Esophagus muscularis mucosa (tissue), 4 donors: ENCODE measurements around the gene CLIC3. TPM values are rescaled to one million over a fixed set of nuclear protein-coding genes. Genes with fewer than 3 reads are reported as not detected.

ENCODE experiments used
- DNase-seq: peaks from one replicate; pipeline ENCODE4 v3.0.0-alpha.2; 2017; ENCODE audit errors: extremely low spot score
- H3K27ac ChIP-seq, 4 donors: fragments of 200-600 bp; sonication (generic); replicated peaks in 1 of 4; 1 replicate in 3 of 4; 2 replicates in 1 of 4; pipeline ENCODE4 v1.5.1; 2016 to 2019; ENCODE audit warnings: mild to moderate bottlenecking in 1 of 4
- H3K27me3 ChIP-seq, 4 donors: fragments of 200-600 bp; sonication (generic); one replicate each; pipeline versions ENCODE4 v1.5.1 to v1.6.0; 2016 to 2019
- H3K36me3 ChIP-seq, 4 donors: fragments of 200-600 bp; sonication (generic); one replicate each; pipeline ENCODE4 v1.5.1; 2016 to 2019
- H3K4me1 ChIP-seq, 4 donors: fragments of 200-600 bp; sonication (generic); one replicate each; pipeline ENCODE4 v1.5.1; 2016 to 2019
- H3K4me3 ChIP-seq, 4 donors: fragments of 200-600 bp; sonication (generic); 1 replicate in 2 of 4; 2 replicates in 2 of 4; pipeline ENCODE4 v1.5.1; 2016 to 2019; ENCODE audit warnings: mild to moderate bottlenecking in 4 of 4, moderate library complexity in 1 of 4
- H3K9me3 ChIP-seq, 4 donors: fragments of 200-600 bp; sonication (generic); 1 replicate in 3 of 4; 2 replicates in 1 of 4; pipeline ENCODE4 v1.5.1; 2016 to 2019
- EP300 ChIP-seq: sonication (generic); formaldehyde crosslinking; IDR thresholded peaks from one replicate; pipeline ENCODE4 v1.6.1; 2017; ENCODE audit warnings: antibody characterized with exemption
- POLR2A ChIP-seq: fragments of 450-650 bp; IDR thresholded peaks from one replicate; pipeline ENCODE4 v1.6.1; 2017; ENCODE audit warnings: antibody characterized with exemption, moderate library complexity, mild to moderate bottlenecking, low read depth
- POLR2AphosphoS5 ChIP-seq, 2 donors: sonication (generic); formaldehyde crosslinking; IDR thresholded peaks; one replicate each; pipeline ENCODE4 v1.6.1; 2017; ENCODE audit warnings: antibody characterized with exemption in 2 of 2
- WGBS: methylation state at CpG from one replicate; pipeline ENCODE4 v1.1.5; 2018; 5-methylcytosine and 5-hydroxymethylcytosine counted together
- intact Hi-C: fragments of 100-400 bp; cut with DNase I; formaldehyde crosslinking; loops from one replicate; pipeline ENCODE4 v1.15.1; 2023
- total RNA-seq, 4 donors: library from RNA; depleted of rRNA; stranded (reverse); fragments of >200 nt; gene quantifications; one replicate each; pipeline versions ENCODE4 v1.1.0 to v1.2.1, GENCODE V29; 2016
- TF ChIP-seq, protein P1 (sequence below), 3 experiments: fragments of 200-600 bp in 2 of 3; fragments of 450-650 bp in 1 of 3; sonication (generic) in 2 of 3; IDR thresholded peaks; one replicate each; pipeline ENCODE4 v1.5.1; 2017 to 2019; ENCODE audit warnings: antibody characterized with exemption in 3 of 3, mild to moderate bottlenecking in 2 of 3, moderate library complexity in 1 of 3

CLIC3 gene
- total RNA-seq, 4 donors from 2014 or later = 1.4 to 2.5 TPM; not detected in 2

DNA sequence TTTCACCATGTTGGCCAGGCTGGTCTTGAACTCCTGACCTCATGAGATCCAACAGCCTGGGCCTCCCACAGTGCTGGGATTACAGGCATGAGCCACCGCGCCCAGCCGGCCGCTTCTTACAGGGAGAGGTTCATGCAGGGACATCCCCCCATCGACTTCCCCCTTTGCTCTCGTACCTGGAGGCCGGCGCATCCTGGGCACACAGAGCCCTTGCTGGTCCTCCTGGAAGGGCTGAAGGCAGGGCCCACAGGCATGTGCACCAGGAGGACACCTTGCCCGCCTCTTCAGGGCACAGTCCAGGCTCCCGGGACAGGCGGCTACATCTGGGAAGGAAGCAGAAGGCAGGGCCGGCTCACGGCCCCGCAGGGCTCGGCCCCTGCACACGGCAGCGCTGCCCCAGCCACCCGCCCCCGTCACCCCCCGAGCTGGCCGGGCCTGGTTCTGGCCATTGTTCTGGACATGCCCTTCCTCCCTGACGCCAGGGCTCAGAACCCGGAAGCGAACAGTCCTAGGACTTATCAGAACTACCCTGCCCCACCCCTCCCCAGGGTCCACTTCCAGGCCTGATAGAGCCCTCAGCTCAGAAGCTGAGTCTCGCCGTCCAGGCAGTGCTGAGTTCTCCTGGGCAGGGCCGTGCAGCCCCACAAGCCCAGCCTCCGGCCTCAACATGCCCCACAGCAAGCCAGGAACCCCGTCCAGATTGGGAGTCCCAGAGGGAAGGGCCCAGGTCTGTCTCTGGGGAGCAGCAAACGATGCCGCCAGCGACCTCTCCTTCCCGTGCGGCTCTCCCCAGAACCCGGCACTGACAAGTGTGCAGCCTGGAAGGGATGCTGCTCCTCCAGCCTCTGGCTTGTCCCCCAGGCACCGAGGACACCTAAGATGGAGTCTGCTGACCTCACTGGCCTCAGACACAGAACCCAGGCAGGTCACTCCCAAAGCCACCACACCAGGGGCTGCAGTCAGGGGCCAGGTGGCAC is 46.7 kb upstream of the CLIC3 start:
- Histone ChIP-seq H3K9me3 (no peaks in the 10 kb centered on the region), H3K36me3 (peaks cover 8 to 48% (median 37%) of the 10 kb centered on the region in 4 donors), H3K27ac (peak overlapping the region; percentile 47 to 73 (median 64)), H3K4me1 (peaks cover 36 to 45% (median 42%) of the 10 kb centered on the region in 4 donors), H3K4me3 (peak overlapping the region; percentile 66 to 85 (median 71)), H3K27me3 (peaks cover 0 to 15% (median 8%) of the 10 kb centered on the region in 4 donors)
- no peak for DNase-seq
- 71% methylated on average over 19 of the region's 36 CpGs for WGBS
- TF ChIP-seq EP300 = no peak
- peak; percentile 39 to 51 for TF ChIP-seq POLR2AphosphoS5 (IDR thresholded peaks at IDR 0.05)
- intact Hi-C loops = no loop called here

DNA sequence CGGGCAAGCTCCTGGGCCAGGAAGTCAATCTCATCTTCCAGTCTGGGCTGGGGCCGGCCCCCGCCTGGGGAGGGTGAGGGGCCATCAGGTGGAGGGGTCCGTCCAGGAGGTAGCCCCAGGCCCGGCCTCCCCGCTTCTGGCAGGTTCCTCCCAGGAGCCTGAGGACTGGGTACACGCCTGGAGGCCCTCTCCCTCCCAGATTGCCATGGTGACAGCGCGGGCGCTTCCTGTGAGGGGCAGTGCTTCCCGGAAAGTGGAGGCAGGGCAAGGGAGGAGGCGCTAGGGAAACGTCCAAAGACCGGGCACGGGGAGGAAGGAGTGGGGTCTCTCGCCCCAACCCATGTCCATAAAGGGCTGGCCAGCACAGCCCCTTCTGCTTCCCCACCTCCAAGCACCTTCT is 44.8 kb upstream of the CLIC3 start:
- H3K27ac ChIP-seq = peak overlapping the region in 2 of 4 donors; percentile 0 to 58
- TF ChIP-seq POLR2AphosphoS5 (IDR thresholded peaks at IDR 0.05) (no peak), EP300 (no peak), POLR2A (no peak)
- TF ChIP-seq, protein P1, sequence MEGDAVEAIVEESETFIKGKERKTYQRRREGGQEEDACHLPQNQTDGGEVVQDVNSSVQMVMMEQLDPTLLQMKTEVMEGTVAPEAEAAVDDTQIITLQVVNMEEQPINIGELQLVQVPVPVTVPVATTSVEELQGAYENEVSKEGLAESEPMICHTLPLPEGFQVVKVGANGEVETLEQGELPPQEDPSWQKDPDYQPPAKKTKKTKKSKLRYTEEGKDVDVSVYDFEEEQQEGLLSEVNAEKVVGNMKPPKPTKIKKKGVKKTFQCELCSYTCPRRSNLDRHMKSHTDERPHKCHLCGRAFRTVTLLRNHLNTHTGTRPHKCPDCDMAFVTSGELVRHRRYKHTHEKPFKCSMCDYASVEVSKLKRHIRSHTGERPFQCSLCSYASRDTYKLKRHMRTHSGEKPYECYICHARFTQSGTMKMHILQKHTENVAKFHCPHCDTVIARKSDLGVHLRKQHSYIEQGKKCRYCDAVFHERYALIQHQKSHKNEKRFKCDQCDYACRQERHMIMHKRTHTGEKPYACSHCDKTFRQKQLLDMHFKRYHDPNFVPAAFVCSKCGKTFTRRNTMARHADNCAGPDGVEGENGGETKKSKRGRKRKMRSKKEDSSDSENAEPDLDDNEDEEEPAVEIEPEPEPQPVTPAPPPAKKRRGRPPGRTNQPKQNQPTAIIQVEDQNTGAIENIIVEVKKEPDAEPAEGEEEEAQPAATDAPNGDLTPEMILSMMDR (IDR thresholded peaks at IDR 0.05) = no peak
- intact Hi-C loops = no loop called here
- H3K27me3 ChIP-seq = no peaks in the 10 kb centered on the region
- peaks cover 28 to 37% (median 34%) of the 10 kb centered on the region in 4 donors for H3K4me1 ChIP-seq
- peak overlapping the region in 2 of 4 donors; percentile 16 to 20 for H3K4me3 ChIP-seq
- peaks cover 8 to 59% (median 48%) of the 10 kb centered on the region in 4 donors for H3K36me3 ChIP-seq
- 65% methylated on average over 16 of the region's 16 CpGs for WGBS
- H3K9me3 ChIP-seq = no peaks in the 10 kb centered on the region
- DNase-seq = no peak

DNA sequence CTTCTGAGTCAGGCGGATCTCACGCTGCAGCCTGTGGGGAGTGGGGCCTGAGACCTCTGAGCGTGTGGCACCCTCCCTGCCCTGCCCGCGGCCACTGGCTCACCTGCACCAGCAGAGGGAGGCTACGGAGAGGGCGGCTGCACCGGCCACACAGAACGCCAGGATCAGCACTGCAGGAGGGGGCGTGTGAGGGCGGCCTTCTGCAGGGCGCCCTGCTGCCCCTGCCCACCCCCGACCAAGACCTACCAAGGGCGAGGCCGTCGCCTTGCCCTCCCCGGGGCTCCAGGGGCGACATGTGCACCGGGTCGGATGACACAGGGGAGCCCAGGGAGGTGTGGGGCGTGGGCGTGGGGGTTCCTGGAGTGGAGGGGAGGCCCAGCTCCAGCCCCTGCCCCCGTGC is 44.2 kb upstream of the CLIC3 start:
- no peaks in the 10 kb centered on the region for H3K27me3 ChIP-seq
- H3K9me3 ChIP-seq = no peaks in the 10 kb centered on the region
- intact Hi-C loops = no loop called here
- TF ChIP-seq POLR2AphosphoS5 (IDR thresholded peaks at IDR 0.05) = no peak
- no peak for TF ChIP-seq POLR2A
- TF ChIP-seq EP300 = no peak
- TF ChIP-seq, protein P1 (IDR thresholded peaks at IDR 0.05) = no peak
- DNase-seq = no peak
- 88% methylated on average over 10 of the region's 23 CpGs for WGBS
- H3K4me3 ChIP-seq = peak overlapping the region in 2 of 4 donors; percentile 16 to 20
- H3K4me1 ChIP-seq = peaks cover 27 to 36% (median 31%) of the 10 kb centered on the region in 4 donors
- no peak overlapping the region for H3K27ac ChIP-seq
- peaks cover 8 to 59% (median 48%) of the 10 kb centered on the region in 4 donors for H3K36me3 ChIP-seq

DNA sequence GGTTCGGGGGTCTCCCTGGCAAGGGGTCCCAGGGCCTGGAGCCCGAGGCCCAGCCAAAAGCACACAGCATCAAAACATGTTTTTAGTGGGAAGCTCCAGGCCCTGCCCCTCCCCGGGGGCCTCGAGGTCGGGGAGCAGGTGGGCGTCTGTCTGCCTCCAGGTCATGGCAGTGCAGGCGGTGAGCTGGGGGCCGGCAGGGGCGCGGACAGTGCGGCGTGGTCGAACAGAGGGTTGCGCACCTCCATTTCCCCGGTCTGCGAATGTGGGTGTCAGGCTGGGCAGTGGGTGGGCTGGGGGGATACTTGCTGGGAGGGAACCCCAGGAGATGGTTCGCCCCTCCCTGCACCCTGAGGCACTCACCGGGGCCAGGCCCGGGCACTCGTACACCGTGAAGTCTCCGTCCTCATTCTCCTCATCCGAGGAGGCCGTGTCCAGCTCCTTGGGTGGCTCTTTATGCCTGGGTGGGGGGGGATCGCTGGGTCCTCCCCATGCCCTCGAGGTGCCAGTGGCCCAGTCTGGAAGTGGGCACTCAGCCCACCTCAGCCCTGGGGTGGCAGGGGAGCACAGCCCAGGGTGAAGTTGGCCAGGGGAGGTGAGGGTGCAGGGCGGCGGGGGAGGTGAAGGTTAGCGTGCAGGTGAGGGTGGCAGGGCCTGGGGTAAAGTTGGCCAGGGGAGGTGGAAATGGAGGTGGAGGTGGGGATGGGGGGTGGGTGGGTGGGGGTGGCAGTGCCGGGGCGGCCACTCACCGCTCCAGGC is 43.4 kb upstream of the CLIC3 start:
- Histone ChIP-seq H3K4me3 (no peak overlapping the region), H3K9me3 (no peaks in the 10 kb centered on the region), H3K4me1 (peaks cover 29 to 37% (median 31%) of the 10 kb centered on the region in 4 donors), H3K36me3 (peaks cover 8 to 59% (median 48%) of the 10 kb centered on the region in 4 donors), H3K27me3 (peaks cover 0 to 3% (median 0%) of the 10 kb centered on the region in 4 donors), H3K27ac (no peak overlapping the region)
- no peak for DNase-seq
- WGBS = 91% methylated on average over 9 of the region's 32 CpGs
- TF ChIP-seq POLR2AphosphoS5 (IDR thresholded peaks at IDR 0.05) (no peak), EP300 (no peak), POLR2A (no peak)
- TF ChIP-seq, protein P1 (IDR thresholded peaks at IDR 0.05) = no peak
- intact Hi-C loops = loop anchor here (5.0 kb wide), 1 partner anchor 92 kb away; the partner anchor contains the start of gene C8G
